NCI-H1048 (cell line): ENCODE measurements around the gene PHYHIPL.

Source experiments
- DNase-seq: peaks from one replicate; lab custom pipeline; 2025; lab: John Stamatoyannopoulos, UW

Gene PHYHIPL

DNA sequence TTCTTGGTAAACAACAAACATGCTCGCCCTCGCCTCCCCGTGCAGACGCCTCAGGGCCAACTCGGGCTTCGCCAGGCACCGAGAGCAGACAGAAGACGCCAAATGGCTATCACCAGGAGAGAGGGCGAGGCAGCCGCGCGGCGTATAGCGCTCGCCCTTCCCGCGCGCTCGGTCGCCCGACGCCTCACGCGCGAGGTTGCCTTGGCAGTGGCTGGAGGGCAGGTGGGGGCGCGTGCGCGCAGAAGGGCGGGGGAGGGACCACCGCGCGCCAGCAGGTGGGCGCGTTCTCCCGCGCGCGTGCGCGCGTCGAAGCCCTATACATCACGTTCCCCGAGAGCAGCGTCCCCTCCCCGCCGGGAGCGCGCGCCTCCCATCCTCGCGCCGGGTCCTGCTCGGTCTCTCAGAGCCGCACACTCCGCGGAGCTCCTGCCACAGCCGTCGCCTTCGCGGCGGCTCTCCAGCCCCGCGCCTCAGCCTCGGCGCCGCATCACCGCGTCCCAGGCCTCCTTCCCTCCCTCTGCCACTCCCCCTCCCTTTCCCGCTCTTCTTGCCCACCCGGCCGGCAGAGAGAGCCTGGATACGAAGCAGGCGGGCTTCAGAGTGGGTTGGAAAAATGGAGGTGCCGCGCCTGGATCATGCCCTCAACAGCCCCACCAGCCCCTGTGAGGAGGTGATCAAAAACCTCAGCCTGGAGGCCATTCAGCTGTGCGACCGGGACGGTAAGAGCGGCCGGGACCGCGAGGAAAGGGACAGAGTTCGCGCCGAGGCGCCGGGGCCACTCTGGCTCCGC, at the start of gene PHYHIPL:
PHYHIPL (plus strand) TSS at position 403 of the 790 bp plus-strand sequence; CDS start at position 614, 211 bp downstream.
- DNase-seq: no peak

DNA sequence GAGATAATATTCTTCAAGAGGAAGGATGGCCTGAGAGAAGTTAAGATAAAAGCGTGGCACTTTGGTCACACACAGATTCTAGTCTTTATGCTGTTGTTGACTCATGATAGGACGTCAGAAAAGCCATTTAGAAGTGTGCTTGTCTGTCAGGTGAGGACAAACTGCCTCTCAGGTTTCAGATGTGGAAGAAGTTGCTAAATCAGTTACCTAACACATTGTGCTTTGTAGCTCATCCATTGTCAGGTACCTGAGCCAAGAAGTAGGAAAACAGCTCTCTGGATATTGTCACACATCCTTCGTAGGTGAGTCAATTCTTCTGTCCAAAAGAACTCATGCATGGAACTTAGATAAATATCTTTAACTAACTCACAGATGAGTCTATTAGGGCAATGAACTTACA, 49.5 kb upstream of the PHYHIPL start:
- no peak for DNase-seq

DNA sequence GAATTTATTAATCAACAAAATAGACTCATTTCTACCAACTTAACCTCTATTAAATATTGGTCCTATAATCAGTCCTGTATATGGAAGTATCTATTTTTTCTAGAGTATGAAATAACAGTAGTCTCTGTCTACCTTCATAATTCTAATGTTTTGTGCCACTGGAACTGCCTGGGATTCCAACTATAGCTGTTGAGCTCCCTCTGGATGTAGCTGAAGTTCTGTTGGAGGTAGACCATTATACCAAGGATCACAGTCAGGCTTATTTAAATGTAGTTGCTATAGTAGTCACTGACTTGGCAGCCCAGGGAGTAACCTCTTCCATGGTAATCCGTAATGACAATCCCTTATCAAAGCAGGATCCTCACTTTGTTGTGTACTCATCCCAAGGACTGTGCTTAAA, 48.5 kb upstream of the PHYHIPL start:
- DNase-seq: no peak

DNA sequence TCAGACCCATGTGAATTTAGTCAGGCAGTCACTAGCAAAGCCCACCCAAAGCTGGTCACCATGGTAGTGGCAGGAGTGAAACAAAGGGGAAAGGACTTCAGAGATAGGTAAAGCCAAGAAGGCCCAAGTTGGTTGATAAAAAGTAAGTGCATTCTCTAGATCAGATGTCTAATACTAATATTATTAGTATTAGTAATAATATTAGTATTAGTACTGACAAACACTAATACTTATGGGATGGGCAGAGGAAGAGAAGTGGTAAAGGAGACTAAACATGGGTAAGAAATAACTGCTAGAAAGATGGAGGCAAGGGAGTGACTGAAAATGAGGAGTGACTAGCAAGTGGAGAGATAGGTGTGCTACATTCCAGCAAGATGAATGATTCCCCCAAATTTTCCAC, 46.6 kb upstream of the PHYHIPL start:
- DNase-seq: no peak

DNA sequence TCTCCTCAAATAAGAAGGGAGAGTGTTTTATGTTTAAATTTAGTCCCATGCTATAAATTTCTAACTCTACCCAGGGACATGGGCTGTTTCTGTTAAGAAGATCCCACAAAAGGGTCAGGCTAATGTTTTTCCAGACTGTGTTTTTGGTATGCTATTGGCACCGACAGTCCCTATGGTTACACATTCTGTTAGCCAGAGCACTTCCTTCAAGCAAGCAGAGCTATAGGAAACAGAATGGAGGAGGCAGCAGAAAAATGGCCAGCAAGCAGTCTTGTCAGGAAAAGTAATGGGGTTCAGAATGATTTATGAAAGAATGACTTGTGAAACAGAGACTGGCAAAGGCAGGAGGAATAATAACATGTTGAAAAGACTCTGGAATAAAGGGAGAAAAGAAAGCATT, 44.8 kb upstream of the PHYHIPL start:
- DNase-seq: no peak

DNA sequence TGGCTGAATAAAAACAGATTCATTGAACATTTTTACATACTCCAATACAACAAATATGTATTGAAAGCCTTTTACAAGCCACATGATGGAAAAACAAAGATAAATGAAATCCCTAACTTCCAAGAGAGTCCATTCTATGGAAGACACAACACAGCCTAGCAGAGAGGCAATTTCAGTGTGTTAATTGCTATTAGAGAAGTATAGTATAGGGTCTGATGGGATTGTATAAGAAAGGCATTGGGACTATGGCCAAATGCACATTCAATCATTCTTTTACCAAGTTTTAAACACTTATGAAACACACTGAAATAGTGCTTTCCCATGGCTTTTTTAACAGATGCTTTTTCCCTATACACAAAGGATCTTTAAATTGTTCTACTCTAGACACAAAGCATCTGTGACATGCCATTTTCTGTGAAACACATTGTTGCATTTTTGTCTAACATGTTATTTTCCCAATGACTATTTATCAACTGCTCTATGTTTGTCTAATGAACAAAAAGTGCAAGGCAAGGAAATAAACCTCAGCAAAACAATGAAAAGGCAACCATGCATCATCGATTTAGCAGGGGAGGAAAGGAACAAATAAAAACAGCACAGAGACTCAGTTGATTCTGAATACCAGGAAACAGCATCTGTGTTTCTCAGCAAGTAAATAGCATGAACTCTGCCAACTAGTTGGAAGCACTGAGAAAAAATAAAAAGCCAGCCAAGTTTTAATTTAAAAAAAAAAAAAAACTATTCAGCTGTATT, 42.4 kb upstream of the PHYHIPL start:
- DNase-seq: no peak

DNA sequence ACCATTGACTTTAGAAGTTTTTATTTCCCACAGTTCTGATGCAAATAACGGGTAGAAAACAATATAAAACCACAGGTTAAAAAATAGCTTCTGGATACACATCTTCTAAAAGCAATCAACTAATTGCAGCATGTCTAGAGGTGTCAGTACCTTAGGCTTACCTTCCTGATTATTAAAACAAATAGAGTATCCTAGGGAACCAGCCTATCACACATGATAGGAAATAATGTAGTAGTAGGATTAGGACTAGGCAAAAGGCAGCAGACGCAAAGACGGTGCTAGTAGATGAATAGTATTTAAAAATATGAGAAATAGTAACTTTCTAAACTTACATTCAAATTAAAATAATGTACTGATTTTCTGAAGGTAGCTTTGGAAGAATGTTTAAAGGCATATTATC, 41.7 kb upstream of the PHYHIPL start:
- DNase-seq: no peak

DNA sequence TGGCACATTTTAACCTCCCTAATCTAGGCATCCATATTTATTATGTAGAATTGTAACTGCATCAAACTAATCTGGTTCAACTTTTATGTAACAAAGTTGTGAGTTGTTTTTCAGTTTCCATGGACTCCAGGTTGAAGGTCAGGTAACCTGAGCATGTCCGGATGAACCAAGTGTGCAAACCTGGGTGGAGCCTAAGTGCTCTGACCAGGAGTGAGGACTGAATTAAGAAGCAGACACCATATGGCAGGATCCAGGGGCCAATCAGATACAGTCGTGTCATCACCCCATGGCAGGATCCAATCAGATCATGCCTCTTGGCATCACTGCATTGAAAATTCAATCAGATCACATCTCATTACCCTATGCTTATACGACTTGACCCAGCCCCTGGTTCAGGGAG, 41.2 kb upstream of the PHYHIPL start:
- no peak for DNase-seq

DNA sequence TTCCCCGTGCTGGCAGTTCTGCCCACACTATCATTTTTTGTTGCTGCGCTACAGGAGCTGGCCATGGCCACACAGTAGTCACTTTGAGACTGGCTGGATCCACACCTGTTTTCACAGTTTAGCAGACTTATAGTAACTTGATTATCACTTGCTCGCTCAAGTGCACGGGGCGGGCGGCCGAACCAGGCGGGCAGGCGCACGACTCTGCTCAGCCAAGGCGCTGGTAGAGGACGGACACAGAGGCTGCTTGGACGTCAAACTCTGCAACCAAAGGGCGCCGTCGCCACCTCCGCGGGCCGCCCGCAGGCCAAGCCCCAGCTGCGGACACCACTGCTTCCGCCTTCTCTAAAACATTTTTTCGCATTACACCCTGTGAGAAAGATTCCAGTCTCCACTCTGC, 38.4 kb upstream of the PHYHIPL start:
- no peak for DNase-seq

DNA sequence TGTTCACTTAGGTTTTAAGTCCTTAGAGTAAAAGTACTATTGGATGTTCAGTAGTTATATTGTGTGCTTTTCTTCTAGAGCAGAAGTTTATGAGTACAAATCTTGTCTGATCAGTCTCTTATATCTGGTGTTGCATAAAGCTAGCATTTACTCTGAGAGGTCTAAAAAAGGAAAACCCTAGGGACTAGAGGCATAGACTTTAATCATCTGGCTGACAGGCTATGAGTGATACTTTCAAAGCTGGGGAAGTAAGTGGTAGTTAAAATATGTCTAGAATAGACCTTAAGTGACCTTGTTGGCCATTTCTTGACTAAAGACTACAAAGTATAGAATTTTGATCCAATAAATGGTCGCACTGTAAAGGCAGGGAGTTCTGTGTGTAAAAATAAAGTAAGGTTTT, 32.9 kb upstream of the PHYHIPL start:
- no peak for DNase-seq

DNA sequence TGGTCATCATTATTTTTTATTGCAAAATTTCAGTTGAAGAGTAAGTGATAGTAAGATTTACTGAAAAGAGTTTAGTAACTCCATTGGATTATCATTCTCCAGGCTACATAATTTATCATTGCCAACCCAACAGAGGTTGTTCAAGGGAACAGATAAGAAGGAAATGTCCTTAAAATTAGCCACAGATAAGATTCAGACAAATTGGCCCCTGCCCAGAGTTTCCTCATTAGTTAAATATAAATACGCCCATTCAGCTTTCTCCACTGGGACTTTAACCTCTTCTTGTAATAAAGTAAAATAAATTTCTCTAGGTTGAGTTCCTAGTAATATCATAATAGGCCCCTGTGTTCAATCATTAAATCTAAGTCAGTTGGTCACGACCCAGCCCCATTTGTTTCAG, 27.7 kb upstream of the PHYHIPL start:
- DNase-seq: no peak

DNA sequence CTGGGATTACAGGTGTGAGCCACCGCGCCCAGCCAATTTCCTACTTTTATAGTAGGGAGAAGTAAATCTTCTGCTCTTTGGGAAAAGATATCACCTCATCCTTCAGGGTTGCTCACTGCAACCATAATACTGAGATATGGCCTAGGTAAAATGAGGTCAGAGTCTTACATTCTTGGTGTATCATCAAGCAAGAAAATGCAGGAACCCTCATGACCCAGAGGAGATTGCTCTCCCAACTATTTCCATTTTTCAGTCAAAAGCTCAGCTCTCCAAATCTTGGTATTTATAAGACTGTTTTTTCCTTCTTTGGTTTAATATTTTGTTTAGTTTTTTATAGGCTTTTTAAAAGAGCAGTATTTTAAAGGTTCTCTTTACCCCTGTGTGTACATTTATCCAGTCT, 20.9 kb upstream of the PHYHIPL start:
- no peak for DNase-seq

DNA sequence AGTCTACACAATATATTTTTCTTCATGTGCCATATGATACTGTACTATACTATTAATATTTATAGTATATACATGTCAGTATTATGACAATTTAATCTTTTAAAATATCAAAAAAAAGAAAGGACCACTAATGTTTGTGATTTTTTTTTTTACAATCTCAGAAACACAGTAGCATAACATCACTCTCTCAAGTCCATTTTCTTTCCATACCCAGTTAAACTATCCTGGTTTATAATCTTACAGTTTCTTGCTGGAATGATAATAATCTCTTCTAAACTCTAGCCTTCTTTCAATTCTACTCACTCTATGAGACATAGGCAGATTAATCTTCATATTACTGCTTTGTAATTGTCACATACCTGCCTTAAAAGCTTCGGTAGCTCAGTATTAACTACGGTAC, 8.9 kb upstream of the PHYHIPL start:
- DNase-seq: no peak

DNA sequence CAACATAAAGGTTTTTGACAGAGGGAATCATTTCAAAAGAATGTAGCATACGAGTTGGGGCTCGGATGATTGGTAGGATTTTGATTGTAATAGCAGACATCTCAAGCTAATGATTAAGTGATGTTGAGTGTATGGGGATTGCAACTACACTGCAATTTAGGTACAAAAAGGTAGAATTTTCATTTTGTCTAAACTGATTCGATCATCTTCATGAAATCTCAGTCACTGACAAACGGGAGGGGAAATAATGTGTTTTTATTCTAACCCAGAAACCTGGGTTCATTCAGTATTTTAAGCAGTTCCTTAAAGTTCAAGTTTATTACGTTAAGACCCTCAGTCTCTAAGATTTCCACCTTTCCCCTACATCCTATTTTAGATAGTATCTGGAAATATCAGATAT, 3.9 kb upstream of the PHYHIPL start:
- no peak for DNase-seq

DNA sequence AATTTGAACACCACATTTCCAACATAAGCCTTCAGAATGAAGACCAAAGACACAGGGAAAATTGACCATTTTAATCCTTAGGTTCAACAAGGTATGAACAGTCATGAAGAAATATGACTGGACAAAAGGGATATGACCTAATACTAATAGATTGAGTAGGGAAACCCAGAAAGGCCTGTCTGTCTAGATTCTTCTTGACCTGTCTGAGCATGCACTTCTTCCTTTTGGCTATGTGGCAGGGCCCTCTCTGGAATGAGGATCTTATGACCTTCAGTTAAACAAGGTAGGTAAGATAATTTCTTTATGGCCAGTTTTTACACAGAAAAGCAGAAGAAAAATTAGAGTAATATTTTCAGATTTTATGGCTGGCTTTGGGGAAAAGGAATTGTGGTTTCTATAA, 3.0 kb upstream of the PHYHIPL start:
- DNase-seq: no peak

DNA sequence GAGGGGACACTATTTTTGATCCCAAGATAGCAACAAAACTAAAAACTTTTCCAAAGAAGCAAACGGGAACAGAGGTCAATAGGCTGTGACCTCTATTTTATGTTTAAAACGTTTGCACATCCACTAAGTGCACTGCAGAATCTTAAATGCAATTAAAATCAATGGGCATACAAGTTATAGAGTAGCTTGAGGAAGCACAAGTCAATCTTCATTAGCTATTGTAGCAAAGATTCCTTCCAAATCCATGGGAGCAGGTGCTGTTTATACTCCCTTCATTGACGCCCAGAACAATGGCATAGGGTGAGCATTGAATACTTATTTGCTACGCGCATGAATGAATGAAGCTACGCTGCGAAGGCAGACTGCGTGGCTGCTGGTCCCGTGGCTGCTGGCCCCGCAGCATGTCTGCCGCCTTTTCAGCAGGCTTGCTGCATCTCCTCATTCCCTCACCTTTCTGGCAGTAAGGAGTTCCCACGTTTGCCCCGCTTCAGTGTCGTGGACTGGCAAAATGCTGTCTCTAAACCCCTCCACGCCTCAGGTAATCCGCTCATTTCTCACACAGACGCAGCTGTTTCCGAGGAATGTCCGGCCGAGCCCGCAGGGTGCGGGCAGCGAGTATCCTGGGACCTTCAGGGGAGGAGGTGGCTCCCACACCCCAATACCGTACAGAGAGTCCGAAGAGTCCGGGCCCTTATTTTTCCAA, 754 bp upstream of the PHYHIPL start:
- DNase-seq: no peak

DNA sequence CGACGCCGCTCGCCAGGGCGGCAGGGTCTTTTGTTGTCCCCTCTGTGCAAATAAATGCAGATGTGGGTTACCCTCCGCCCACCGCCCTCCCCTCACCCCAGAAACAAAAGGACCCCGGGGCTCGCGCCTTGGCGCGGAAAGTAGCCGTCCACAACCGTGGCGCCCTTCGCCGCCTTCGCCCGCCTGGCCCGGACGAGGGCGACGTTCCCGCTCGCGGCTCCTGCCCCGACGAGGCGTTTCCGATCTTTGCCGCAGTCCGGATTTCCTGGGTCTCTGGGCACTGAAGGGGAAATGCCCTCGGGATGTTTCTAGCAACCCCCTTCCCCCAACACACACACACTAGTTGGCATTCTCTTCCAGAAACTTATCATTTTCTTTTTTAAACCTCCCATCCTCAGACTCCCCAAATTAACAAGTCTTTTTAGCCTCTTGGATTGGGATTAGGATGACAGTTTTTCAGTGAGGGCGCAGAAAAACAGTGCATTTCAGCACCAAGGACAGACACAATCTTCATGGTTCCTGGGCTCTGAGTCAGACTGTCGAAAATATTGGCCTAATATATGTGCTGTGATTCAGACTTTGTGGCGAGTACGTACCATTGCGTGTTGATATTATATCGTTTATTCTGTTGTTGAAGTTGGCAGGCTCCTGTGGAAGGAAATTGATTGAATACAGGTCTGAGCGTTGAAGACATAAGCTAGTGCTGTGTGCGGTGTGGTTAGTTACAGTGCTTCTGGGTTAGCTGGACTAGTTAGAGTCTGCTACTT, 771 bp downstream of the PHYHIPL start:
- DNase-seq: peak; percentile 38

DNA sequence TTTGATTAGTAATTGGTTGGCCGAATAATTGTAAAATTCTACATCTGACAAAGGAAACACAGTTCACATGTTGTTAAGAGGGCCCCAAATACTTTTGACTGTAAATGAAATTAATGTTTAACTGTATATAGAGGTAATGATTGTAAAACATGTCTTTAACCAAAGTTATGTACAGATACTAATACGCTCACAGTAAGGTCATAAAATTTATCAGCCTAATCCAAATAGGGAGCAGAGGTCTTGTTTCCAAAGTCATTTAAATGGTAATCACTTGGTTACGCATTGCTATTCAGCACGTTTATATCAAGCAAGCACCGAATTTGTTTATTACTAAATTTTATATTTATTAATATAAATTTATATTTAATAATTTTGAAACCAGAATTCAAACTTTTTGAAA, 1.4 kb downstream of the PHYHIPL start:
- no peak for DNase-seq

DNA sequence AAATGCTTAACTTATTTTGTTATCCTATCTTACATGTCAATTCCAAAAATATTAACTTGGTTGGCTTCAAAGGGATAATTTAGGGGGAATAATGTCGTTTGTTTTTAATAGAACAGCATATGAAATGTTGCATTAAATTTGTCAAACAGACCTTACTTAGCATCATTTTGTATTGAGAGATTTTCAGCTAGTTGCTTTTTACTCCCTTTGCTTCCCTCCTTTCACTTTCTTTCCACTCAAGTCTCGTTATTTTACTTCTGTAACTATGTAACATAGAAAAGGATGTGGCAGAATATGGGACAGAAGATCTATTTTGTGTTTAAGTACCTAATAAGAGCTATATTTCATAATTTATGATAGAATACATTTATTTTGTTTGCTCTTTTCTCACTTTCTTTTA, 2.6 kb downstream of the PHYHIPL start:
- DNase-seq: no peak

DNA sequence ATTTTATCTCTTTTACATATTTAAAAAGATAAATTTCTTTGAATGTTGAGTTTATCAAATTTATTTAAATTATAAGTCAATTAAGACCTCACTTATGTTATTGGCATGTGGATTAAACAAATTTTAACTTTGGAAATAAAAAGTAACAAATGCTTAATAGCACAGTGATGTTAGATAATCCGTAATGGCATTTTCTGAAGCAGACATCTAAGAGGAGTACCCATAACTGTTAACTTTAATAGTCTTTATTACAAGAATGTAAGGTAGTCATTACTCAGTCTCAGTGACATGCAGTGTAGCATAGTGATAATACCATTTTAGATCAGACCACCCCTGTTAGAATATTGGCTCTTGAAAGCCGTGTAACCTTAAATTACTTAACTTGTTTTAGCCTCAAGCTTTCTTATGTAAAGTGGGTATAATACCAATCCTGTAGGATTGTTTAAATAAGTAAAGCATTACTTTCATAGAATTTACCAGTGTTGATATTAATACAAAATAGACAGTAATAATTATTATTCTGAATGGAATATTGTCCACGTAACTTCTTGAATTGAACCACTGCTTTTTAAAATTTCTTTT, 4.3 kb downstream of the PHYHIPL start:
- no peak for DNase-seq

DNA sequence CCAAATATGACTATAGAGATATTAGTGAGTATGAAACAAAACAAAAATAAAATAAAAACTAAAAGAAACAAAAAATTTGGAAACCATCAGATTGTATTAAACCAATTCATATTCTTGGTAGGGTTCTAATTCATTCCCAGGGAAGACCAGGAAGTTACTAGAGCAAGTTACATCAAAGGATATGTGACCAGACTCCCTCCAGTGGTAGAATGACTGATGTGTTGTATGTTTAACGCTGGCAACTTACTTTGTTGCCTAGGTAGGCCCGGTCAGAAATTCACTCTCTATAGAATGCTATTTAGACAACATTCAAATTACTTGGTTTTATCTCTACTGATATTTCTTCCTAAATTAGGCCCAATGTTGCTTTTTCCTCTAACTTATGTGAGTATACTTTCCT, 5.2 kb downstream of the PHYHIPL start:
- no peak for DNase-seq

DNA sequence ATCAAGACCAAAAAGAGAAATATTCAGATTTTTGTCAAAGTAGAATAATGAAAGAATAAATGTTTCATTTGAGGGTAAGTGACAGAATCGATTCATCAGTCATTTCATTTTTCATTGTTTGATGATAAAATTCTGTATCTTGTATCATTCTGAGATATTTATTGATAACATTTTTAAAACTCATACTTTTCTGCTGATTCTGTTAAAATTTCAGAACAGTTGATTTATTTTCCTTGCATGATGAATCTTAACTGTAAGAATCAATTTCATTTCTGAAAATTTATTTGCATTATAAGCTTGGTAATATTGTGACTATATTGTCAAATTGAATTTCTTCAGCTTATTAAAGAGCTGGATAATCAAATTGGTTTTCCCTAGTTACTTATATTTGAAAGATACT, 13.9 kb downstream of the PHYHIPL start:
- DNase-seq: no peak
